IMR-90 (cell line): ENCODE results near the gene TXNRD1. TPM values are rescaled to one million over a fixed set of nuclear protein-coding genes. Genes with fewer than 3 reads are reported as not detected.
A peak's percentile ranks its signal among the peaks of the same experiment; 100 is the strongest.

Source experiments
- ATAC-seq: fragments of 200-7000 bp; cut with Tn5 transposase; 2 replicates; pipeline ENCODE4 v1.9.1; 2020; ENCODE audit warnings: low read depth, mild to moderate bottlenecking, moderate library complexity
- BruUV-seq: library from RNA; stranded (reverse); fragments of 400-500 nt; replicated peaks from 2 replicates; lab custom pipeline; 2021; lab: Mats Ljungman, UMichigan
- CTCF ChIA-PET: fragments of 300-600 bp; formaldehyde crosslinking; extraction: SDS; loops from one replicate; lab custom pipeline; 2021; ENCODE audit warnings: antibody characterized with exemption; lab: Yijun Ruan, JAX
- POLR2A ChIA-PET: fragments of 300-600 bp; sonication (Branson Sonifier 250); formaldehyde crosslinking; loops from one replicate; lab custom pipeline; 2022; ENCODE audit warnings: antibody characterized with exemption; ENCODE audit not compliant: unreplicated experiment; lab: Charles Lee
- DNase-seq: peaks from one replicate; pipeline ENCODE4 v3.0.0; 2013
- H2AFZ ChIP-seq: replicated peaks from 2 replicates; pipeline ENCODE3; 2013; ENCODE audit warnings: low read length, mild to moderate bottlenecking; ENCODE audit not compliant: poor library complexity
- H2AK5ac ChIP-seq: 2 replicates; pipeline ENCODE4 v1.6.1; 2013; ENCODE audit warnings: low read depth, low read length, inconsistent platforms
- H2AK9ac ChIP-seq: replicated peaks from 2 replicates; pipeline ENCODE3; 2013; ENCODE audit warnings: mild to moderate bottlenecking, low read depth, low read length, moderate library complexity; ENCODE audit not compliant: poor library complexity
- H2BK120ac ChIP-seq: 2 replicates; pipeline ENCODE4 v1.6.1; 2013; ENCODE audit warnings: low read depth, low read length, inconsistent platforms
- H2BK15ac ChIP-seq: 3 replicates; pipeline ENCODE4 v1.6.1; 2013; ENCODE audit warnings: low read depth, low read length, inconsistent platforms
- H2BK20ac ChIP-seq: 2 replicates; pipeline ENCODE4 v1.6.1; 2013; ENCODE audit warnings: low read depth, mild to moderate bottlenecking, inconsistent platforms, low read length, moderate library complexity
- H2BK5ac ChIP-seq: 2 replicates; pipeline ENCODE4 v1.6.1; 2013; ENCODE audit warnings: mild to moderate bottlenecking, low read depth, low read length, inconsistent platforms; ENCODE audit not compliant: poor library complexity, severe bottlenecking
- H3K14ac ChIP-seq: replicated peaks from 2 replicates; pipeline ENCODE4 v1.6.1; 2013; ENCODE audit warnings: low read depth, low read length, inconsistent platforms
- H3K18ac ChIP-seq: 2 replicates; pipeline ENCODE4 v1.6.1; 2013; ENCODE audit warnings: low read depth, low read length, control low read depth
- H3K23ac ChIP-seq: 2 replicates; pipeline ENCODE4 v1.6.1; 2013; ENCODE audit warnings: low read depth, low read length, inconsistent platforms
- H3K27ac ChIP-seq: 2 replicates; pipeline ENCODE4 v1.5.1; 2013; ENCODE audit warnings: mild to moderate bottlenecking, control low read depth, low read length; ENCODE audit not compliant: insufficient read depth
- H3K27me3 ChIP-seq: 2 replicates; pipeline ENCODE4 v1.6.1; 2013; ENCODE audit warnings: low read length; ENCODE audit not compliant: control insufficient read depth, insufficient read depth
- H3K36me3 ChIP-seq: 2 replicates; pipeline ENCODE4 v1.6.1; 2013; ENCODE audit warnings: low read length, mixed read lengths; ENCODE audit not compliant: control insufficient read depth, insufficient read depth
- H3K4ac ChIP-seq: 2 replicates; pipeline ENCODE4 v1.6.1; 2013; ENCODE audit warnings: low read depth, low read length, inconsistent platforms
- H3K4me1 ChIP-seq: 2 replicates; pipeline ENCODE4 v1.6.1; 2013; ENCODE audit warnings: low read length, mixed read lengths; ENCODE audit not compliant: control insufficient read depth, insufficient read depth
- H3K4me2 ChIP-seq: 2 replicates; pipeline ENCODE4 v1.6.1; 2013; ENCODE audit warnings: low read depth, mild to moderate bottlenecking, control low read depth, low read length, moderate library complexity
- H3K4me3 ChIP-seq: 2 replicates; pipeline ENCODE4 v1.5.1; 2013; ENCODE audit warnings: low read depth, mild to moderate bottlenecking, control low read depth, low read length, moderate library complexity; ENCODE audit not compliant: insufficient read depth
- H3K56ac ChIP-seq: 2 replicates; pipeline ENCODE4 v1.6.1; 2013; ENCODE audit warnings: low read length, inconsistent platforms; ENCODE audit not compliant: insufficient read depth; ENCODE audit errors: extremely low read depth
- H3K79me1 ChIP-seq, 2 experiments: 2 replicates each; pipeline ENCODE4 v1.6.1; 2013; ENCODE audit warnings: low read length in 2 of 2, inconsistent platforms in 1 of 2, low read depth in 1 of 2
- H3K9ac ChIP-seq: 2 replicates; pipeline ENCODE4 v1.6.1; 2013; ENCODE audit warnings: low read depth, low read length, control low read depth
- H3K9me1 ChIP-seq: 2 replicates; pipeline ENCODE4 v1.6.1; 2013; ENCODE audit warnings: low read length, inconsistent platforms; ENCODE audit not compliant: insufficient read depth
- H3K9me3 ChIP-seq: 2 replicates; pipeline ENCODE4 v1.6.1; 2013; ENCODE audit warnings: low read length; ENCODE audit not compliant: control insufficient read depth, insufficient read depth
- H4K20me1 ChIP-seq: 2 replicates; pipeline ENCODE4 v1.6.1; 2013; ENCODE audit warnings: low read length, inconsistent platforms; ENCODE audit not compliant: insufficient read depth
- H4K5ac ChIP-seq: 2 replicates; pipeline ENCODE4 v1.6.1; 2013; ENCODE audit warnings: mild to moderate bottlenecking, low read depth, low read length, control low read depth
- H4K8ac ChIP-seq, 2 experiments: 2 replicates each; pipeline ENCODE4 v1.6.1; 2013; ENCODE audit warnings: low read depth in 2 of 2, low read length in 2 of 2, control low read depth in 1 of 2, inconsistent platforms in 1 of 2
- H4K91ac ChIP-seq: 2 replicates; pipeline ENCODE4 v1.6.1; 2013; ENCODE audit warnings: low read depth, low read length, inconsistent platforms; ENCODE audit not compliant: insufficient read depth
- BHLHE40 ChIP-seq: fragments of 150-350 bp; IDR thresholded peaks from 2 replicates; pipeline ENCODE4 v1.6.1; 2016; ENCODE audit warnings: mild to moderate bottlenecking, low read depth, low read length
- CEBPB ChIP-seq: IDR thresholded peaks from 2 replicates; pipeline ENCODE4 v1.6.1; 2012; ENCODE audit warnings: low read depth, low read length, improper control_type of control experiment
- CHD1 ChIP-seq: IDR thresholded peaks from 2 replicates; pipeline ENCODE4 v1.6.1; 2012; ENCODE audit warnings: low read depth, low read length, improper control_type of control experiment
- ELK1 ChIP-seq: fragments of 150-350 bp; IDR thresholded peaks from 2 replicates; pipeline ENCODE4 v1.6.1; 2016; ENCODE audit warnings: low read depth, mild to moderate bottlenecking, low read length, moderate library complexity, borderline replicate concordance
- MAZ ChIP-seq: IDR thresholded peaks from 2 replicates; pipeline ENCODE4 v1.6.1; 2012; ENCODE audit warnings: low read depth, mild to moderate bottlenecking, low read length, improper control_type of control experiment, moderate library complexity, borderline replicate concordance
- MXI1 ChIP-seq: IDR thresholded peaks from 2 replicates; pipeline ENCODE4 v1.6.1; 2012; ENCODE audit warnings: low read depth, mild to moderate bottlenecking, low read length, moderate library complexity, borderline replicate concordance
- NFE2L2 ChIP-seq: fragments of 150-350 bp; IDR thresholded peaks from 2 replicates; pipeline ENCODE4 v1.6.1; 2016; ENCODE audit warnings: low read depth, mild to moderate bottlenecking, low read length
- RAD21 ChIP-seq: IDR thresholded peaks from 2 replicates; pipeline ENCODE4 v1.6.1; 2012; ENCODE audit warnings: low read length, improper control_type of control experiment
- RFX5 ChIP-seq: IDR thresholded peaks from 2 replicates; pipeline ENCODE4 v1.8.0; 2012; ENCODE audit warnings: low read depth, mild to moderate bottlenecking, low read length, moderate library complexity
- WGBS, 2 experiments: methylation state at CpG; one replicate each; pipeline versions ENCODE4 v1.1.5 to v1.1.7; 2013; ENCODE audit warnings: missing lambda C conversion rate in 2 of 2; ENCODE audit not compliant: insufficient read length in 1 of 2; ENCODE audit errors: extremely low coverage in 2 of 2; 5-methylcytosine and 5-hydroxymethylcytosine counted together
- dilution Hi-C: fragments of 300-500 bp; cut with HindIII; formaldehyde crosslinking; loops from one replicate; pipeline ENCODE4 v1.14.3; 2018; ENCODE audit warnings: low sequenced_read_pairs; ENCODE audit not compliant: unreplicated experiment
- in situ Hi-C: fragments of 300-500 bp; cut with MboI; formaldehyde crosslinking; loops from 3 replicates; pipeline ENCODE4 v1.14.3; 2019; ENCODE audit warnings: low sequenced_read_pairs, inconsistent platforms, mixed read lengths
- intact Hi-C: fragments of 100-400 bp; cut with micrococcal nuclease; formaldehyde crosslinking; loops from 2 replicates; pipeline ENCODE4 v1.10.0; 2022
- polyA plus RNA-seq, 3 experiments: library from polyadenylated mRNA; depleted of rRNA; stranded (reverse); fragments of >200 nt; gene quantifications; 2 replicates each; pipeline ENCODE4 v1.2.3, GENCODE V29; 2012; ENCODE audit warnings: low replicate concordance in 1 of 3
- total RNA-seq: library from RNA; depleted of rRNA; stranded (reverse); fragments of >200 nt; gene quantifications from 2 replicates; pipeline ENCODE4 v1.2.3, GENCODE V29; 2012
- TF ChIP-seq, protein P1 (sequence below): conservative IDR thresholded peaks from 2 replicates; pipeline ENCODE4 v1.5.1; 2012; ENCODE audit warnings: mild to moderate bottlenecking, low read depth, low read length, improper control_type of control experiment

TXNRD1 gene
- total and polyA plus RNA-seq, 2 of the 4 experiments (the other 2 are of a cell fraction): 379 to 582 TPM

- dilution Hi-C loops (no loop called here), intact Hi-C loops (no loop called here), in situ Hi-C loops (no loop called here)
- Histone ChIP-seq H3K9me3 (no peaks in the 10 kb centered on the region), H2BK20ac (no peak overlapping the region), H3K36me3 (no peaks in the 10 kb centered on the region), H3K4me2 (no peak overlapping the region), H3K23ac (no peak overlapping the region), H2BK15ac (no peak overlapping the region), H4K5ac (no peak overlapping the region), H3K14ac (no peak overlapping the region), H3K9me1 (no peaks in the 10 kb centered on the region; the same call in 1 of the 2 replicates), H3K79me1 (no peaks in the 10 kb centered on the region), H2AFZ (no peak overlapping the region), H3K4ac (no peak overlapping the region), H3K27ac (no peak overlapping the region), H4K20me1 (no peaks in the 10 kb centered on the region), H3K4me1 (peaks cover 4% of the 10 kb centered on the region), H4K8ac (no peak overlapping the region), H2AK9ac (no peak overlapping the region), H3K18ac (peak overlapping the region; percentile 71; the same call in 1 of the 2 replicates), H3K27me3 (no peaks in the 10 kb centered on the region), H2AK5ac (peak overlapping the region; percentile 72; the same call in 1 of the 2 replicates), H2BK5ac (no peak overlapping the region), H3K9ac (no peak overlapping the region), H3K56ac (no peak overlapping the region), H3K4me3 (no peak overlapping the region), H4K91ac (no peak overlapping the region), H2BK120ac (no peak overlapping the region)
- DNase-seq (peak; percentile 27), ATAC-seq (peak; percentile 76)
- no TSS peak for BruUV-seq
- POLR2A ChIA-PET: interaction anchor here (1.1 kb wide), 1 partner anchor 79 kb away, joined by 5 read pairs; no protein-coding TSS in a partner anchor
- TF ChIP-seq MXI1 (no peak), ELK1 (no peak), NFE2L2 (no peak), RFX5 (no peak), CHD1 (no peak), RAD21 (no peak), CEBPB (no peak), MAZ (no peak), BHLHE40 (no peak)
- TF ChIP-seq, protein P1, sequence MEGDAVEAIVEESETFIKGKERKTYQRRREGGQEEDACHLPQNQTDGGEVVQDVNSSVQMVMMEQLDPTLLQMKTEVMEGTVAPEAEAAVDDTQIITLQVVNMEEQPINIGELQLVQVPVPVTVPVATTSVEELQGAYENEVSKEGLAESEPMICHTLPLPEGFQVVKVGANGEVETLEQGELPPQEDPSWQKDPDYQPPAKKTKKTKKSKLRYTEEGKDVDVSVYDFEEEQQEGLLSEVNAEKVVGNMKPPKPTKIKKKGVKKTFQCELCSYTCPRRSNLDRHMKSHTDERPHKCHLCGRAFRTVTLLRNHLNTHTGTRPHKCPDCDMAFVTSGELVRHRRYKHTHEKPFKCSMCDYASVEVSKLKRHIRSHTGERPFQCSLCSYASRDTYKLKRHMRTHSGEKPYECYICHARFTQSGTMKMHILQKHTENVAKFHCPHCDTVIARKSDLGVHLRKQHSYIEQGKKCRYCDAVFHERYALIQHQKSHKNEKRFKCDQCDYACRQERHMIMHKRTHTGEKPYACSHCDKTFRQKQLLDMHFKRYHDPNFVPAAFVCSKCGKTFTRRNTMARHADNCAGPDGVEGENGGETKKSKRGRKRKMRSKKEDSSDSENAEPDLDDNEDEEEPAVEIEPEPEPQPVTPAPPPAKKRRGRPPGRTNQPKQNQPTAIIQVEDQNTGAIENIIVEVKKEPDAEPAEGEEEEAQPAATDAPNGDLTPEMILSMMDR: no peak
- CTCF ChIA-PET: interaction anchor here (1.1 kb wide), 1 partner anchor 174 kb away, joined by 3 read pairs; no protein-coding TSS in a partner anchor
- WGBS, 2 experiments: 92% methylated on average over 6 of the region's 8 CpGs; no CpG with 5 or more reads in 1 of the 2 experiments
Measured at GRCh38 chr12:104207416-104208205, 8.0 kb upstream of the TXNRD1 start.
